ENCODE measurements around the gene KCNH5. TPM values are rescaled to one million over a fixed set of nuclear protein-coding genes. Genes with fewer than 3 reads are reported as not detected.

The KCNH5 gene
- total RNA-seq, 2 experiments from 2014 or later, result not detected

- CTCF ChIA-PET, result no interaction called here
- POLR2A ChIA-PET, result no interaction called here
- no peak overlapping the region for H3K4me3 ChIP-seq (ENCODE audit: low read length)
- H3K27me3 ChIP-seq (ENCODE audit: control insufficient read depth in 1 of 2, insufficient read depth in 2 of 2, low read length in 2 of 2), result no peaks in the 10 kb centered on the region
- Mint-ChIP-seq H3K27me3 (no peaks in the 10 kb centered on the region), H3K36me3 (ENCODE audit: low read depth) (no peaks in the 10 kb centered on the region), H3K4me1 (ENCODE audit: low read depth) (no peaks in the 10 kb centered on the region), H3K9me3 (no peaks in the 10 kb centered on the region), H3K27ac (no peak overlapping the region), H3K4me3 (no peak overlapping the region)
- intact Hi-C loops (cut with DNase I, micrococcal nuclease), result no loop called here
- no peak for DNase-seq
- TF ChIP-seq, protein P1, sequence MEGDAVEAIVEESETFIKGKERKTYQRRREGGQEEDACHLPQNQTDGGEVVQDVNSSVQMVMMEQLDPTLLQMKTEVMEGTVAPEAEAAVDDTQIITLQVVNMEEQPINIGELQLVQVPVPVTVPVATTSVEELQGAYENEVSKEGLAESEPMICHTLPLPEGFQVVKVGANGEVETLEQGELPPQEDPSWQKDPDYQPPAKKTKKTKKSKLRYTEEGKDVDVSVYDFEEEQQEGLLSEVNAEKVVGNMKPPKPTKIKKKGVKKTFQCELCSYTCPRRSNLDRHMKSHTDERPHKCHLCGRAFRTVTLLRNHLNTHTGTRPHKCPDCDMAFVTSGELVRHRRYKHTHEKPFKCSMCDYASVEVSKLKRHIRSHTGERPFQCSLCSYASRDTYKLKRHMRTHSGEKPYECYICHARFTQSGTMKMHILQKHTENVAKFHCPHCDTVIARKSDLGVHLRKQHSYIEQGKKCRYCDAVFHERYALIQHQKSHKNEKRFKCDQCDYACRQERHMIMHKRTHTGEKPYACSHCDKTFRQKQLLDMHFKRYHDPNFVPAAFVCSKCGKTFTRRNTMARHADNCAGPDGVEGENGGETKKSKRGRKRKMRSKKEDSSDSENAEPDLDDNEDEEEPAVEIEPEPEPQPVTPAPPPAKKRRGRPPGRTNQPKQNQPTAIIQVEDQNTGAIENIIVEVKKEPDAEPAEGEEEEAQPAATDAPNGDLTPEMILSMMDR (IDR thresholded peaks at IDR 0.05), result no peak
- H3K4me1 ChIP-seq (ENCODE audit: insufficient read depth, low read length), result no peaks in the 10 kb centered on the region
- no peak for ATAC-seq (ENCODE audit: poor library complexity)
- H3K9me3 ChIP-seq (ENCODE audit: control insufficient read depth in 1 of 2, insufficient read depth in 1 of 2, low read length in 2 of 2), result no peaks in the 10 kb centered on the region
- H3K27ac ChIP-seq (ENCODE audit: low read depth in 1 of 2, low read length in 2 of 2), result no peak overlapping the region
- H3K36me3 ChIP-seq (ENCODE audit: insufficient read depth, low read length), result no peaks in the 10 kb centered on the region
Observed at GRCh38 chr14:62947301-62947700, 98.0 kb downstream of the KCNH5 start.

- Mint-ChIP-seq H3K27me3 (no peaks in the 10 kb centered on the region), H3K4me1 (ENCODE audit: low read depth) (no peaks in the 10 kb centered on the region), H3K9me3 (no peaks in the 10 kb centered on the region), H3K27ac (no peak overlapping the region), H3K36me3 (ENCODE audit: low read depth) (no peaks in the 10 kb centered on the region), H3K4me3 (no peak overlapping the region)
- DNase-seq (no peak), ATAC-seq (ENCODE audit: poor library complexity) (no peak)
- POLR2A ChIA-PET, result no interaction called here
- intact Hi-C loops (cut with DNase I, micrococcal nuclease), result no loop called here
- no peak overlapping the region for H3K4me3 ChIP-seq (ENCODE audit: low read length)
- CTCF ChIA-PET, result no interaction called here
- H3K27me3 ChIP-seq (ENCODE audit: control insufficient read depth in 1 of 2, insufficient read depth in 2 of 2, low read length in 2 of 2), result no peaks in the 10 kb centered on the region
- H3K36me3 ChIP-seq (ENCODE audit: insufficient read depth, low read length), result no peaks in the 10 kb centered on the region
- H3K27ac ChIP-seq (ENCODE audit: low read depth in 1 of 2, low read length in 2 of 2), result no peak overlapping the region
- H3K4me1 ChIP-seq (ENCODE audit: insufficient read depth, low read length), result no peaks in the 10 kb centered on the region
- no peaks in the 10 kb centered on the region for H3K9me3 ChIP-seq (ENCODE audit: control insufficient read depth in 1 of 2, insufficient read depth in 1 of 2, low read length in 2 of 2)
- TF ChIP-seq, protein P1 (IDR thresholded peaks at IDR 0.05), result no peak
Observed at GRCh38 chr14:62946221-62946620, 99.0 kb downstream of the KCNH5 start.

GRCh38 chr14:62943202-62943601 is 102.1 kb downstream of the KCNH5 start:
- ATAC-seq (ENCODE audit: poor library complexity), result no peak
- Mint-ChIP-seq H3K4me3 (no peak overlapping the region), H3K27me3 (no peaks in the 10 kb centered on the region)

More at GRCh38 chr14:62943202-62943601, 102.1 kb downstream of the KCNH5 start:
- DNase-seq, result no peak
- H3K27me3 ChIP-seq (ENCODE audit: control insufficient read depth in 1 of 2, insufficient read depth in 2 of 2, low read length in 2 of 2), result no peaks in the 10 kb centered on the region
- no peaks in the 10 kb centered on the region for H3K36me3 ChIP-seq (ENCODE audit: insufficient read depth, low read length)
- H3K27ac Mint-ChIP-seq, result no peak overlapping the region
- H3K9me3 Mint-ChIP-seq, result no peaks in the 10 kb centered on the region
- H3K4me1 ChIP-seq (ENCODE audit: insufficient read depth, low read length), result no peaks in the 10 kb centered on the region
- no peaks in the 10 kb centered on the region for H3K36me3 Mint-ChIP-seq (ENCODE audit: low read depth)
- TF ChIP-seq, protein P1 (IDR thresholded peaks at IDR 0.05), result no peak
- H3K9me3 ChIP-seq (ENCODE audit: control insufficient read depth in 1 of 2, insufficient read depth in 1 of 2, low read length in 2 of 2), result no peaks in the 10 kb centered on the region
- no peaks in the 10 kb centered on the region for H3K4me1 Mint-ChIP-seq (ENCODE audit: low read depth)
- ChIA-PET POLR2A (no interaction called here), CTCF (no interaction called here)
- no peak overlapping the region for H3K27ac ChIP-seq (ENCODE audit: low read depth in 1 of 2, low read length in 2 of 2)
- intact Hi-C loops (cut with DNase I, micrococcal nuclease), result no loop called here
- H3K4me3 ChIP-seq (ENCODE audit: low read length), result no peak overlapping the region
